HG03565 (cell line): ENCODE results near the gene ZNF771.
"Not testable (repeated sequence)": the region's sequence is repeated elsewhere in the genome, so short reads cannot be mapped to it uniquely, and the experiment has no call there.

Experiments
- ATAC-seq: cut with Tn5 transposase; IDR thresholded peaks from one replicate; pipeline ENCODE4 v1.9.1; 2021; ENCODE audit warnings: mild to moderate bottlenecking, moderate library complexity; ENCODE audit not compliant: unreplicated experiment

ZNF771 gene

GRCh38 chr16:30429678-30430427, 22.4 kb downstream of the ZNF771 start, which contains the start of gene DCTPP1:
TSS of gene DCTPP1 (minus strand) at chr16:30430030. CDS start at chr16:30429980, 50 bp downstream.
- peak; percentile 95 for ATAC-seq

GRCh38 chr16:30430428-30430970, 23.1 kb downstream of the ZNF771 start:
- no peak for ATAC-seq

- ATAC-seq: no peak
Measured at GRCh38 chr16:30434852-30435251, 27.4 kb downstream of the ZNF771 start.

- ATAC-seq: no peak
Measured at GRCh38 chr16:30437511-30438046, 30.2 kb downstream of the ZNF771 start.

GRCh38 chr16:30438835-30439234, 31.4 kb downstream of the ZNF771 start:
- ATAC-seq: no peak

- ATAC-seq: no peak
Measured at GRCh38 chr16:30439720-30440348, 32.4 kb downstream of the ZNF771 start.

GRCh38 chr16:30443631-30444030, 36.2 kb downstream of the ZNF771 start:
- ATAC-seq: no peak

- no peak for ATAC-seq
Measured at GRCh38 chr16:30444231-30445148, 37.1 kb downstream of the ZNF771 start.

- ATAC-seq: no peak
Measured at GRCh38 chr16:30445149-30445407, 37.7 kb downstream of the ZNF771 start.

- peak; percentile 74 for ATAC-seq
Measured at GRCh38 chr16:30445408-30446202, 38.2 kb downstream of the ZNF771 start, which contains the start of gene SEPHS2. TSS of gene SEPHS2 (minus strand) at chr16:30445874. CDS start at chr16:30445727, 147 bp downstream.

- no peak for ATAC-seq
Measured at GRCh38 chr16:30446203-30446595, 38.8 kb downstream of the ZNF771 start.

- ATAC-seq: no peak
Measured at GRCh38 chr16:30447512-30448226, 40.3 kb downstream of the ZNF771 start.

- no peak for ATAC-seq
Measured at GRCh38 chr16:30449116-30449435, 41.7 kb downstream of the ZNF771 start.

GRCh38 chr16:30452709-30453580, 45.5 kb downstream of the ZNF771 start:
- ATAC-seq: not testable (repeated sequence)

- ATAC-seq: no peak
Measured at GRCh38 chr16:30456302-30456701, 48.9 kb downstream of the ZNF771 start.

GRCh38 chr16:30457256-30457655, 49.9 kb downstream of the ZNF771 start:
- ATAC-seq: no peak

GRCh38 chr16:30457743-30458560, 50.5 kb downstream of the ZNF771 start:
- ATAC-seq: no peak
